Suppressor macrophage treated with lipopolysaccharide for 4 hours (primary cell): Measurements from ENCODE around the gene OR2T10.
"Not testable (repeated sequence)": the region's sequence is repeated elsewhere in the genome, so short reads cannot be mapped to it uniquely, and the experiment has no call there.

Experiments used
- DNase-seq: peaks from one replicate; pipeline ENCODE4 v3.0.0-alpha.2; 2020

Gene OR2T10

GRCh38 chr1:248593226-248593625 is 4.3 kb downstream of the OR2T10 start:
- no peak for DNase-seq

GRCh38 chr1:248592655-248593054 is 4.8 kb downstream of the OR2T10 start:
- DNase-seq, result no peak

DNA sequence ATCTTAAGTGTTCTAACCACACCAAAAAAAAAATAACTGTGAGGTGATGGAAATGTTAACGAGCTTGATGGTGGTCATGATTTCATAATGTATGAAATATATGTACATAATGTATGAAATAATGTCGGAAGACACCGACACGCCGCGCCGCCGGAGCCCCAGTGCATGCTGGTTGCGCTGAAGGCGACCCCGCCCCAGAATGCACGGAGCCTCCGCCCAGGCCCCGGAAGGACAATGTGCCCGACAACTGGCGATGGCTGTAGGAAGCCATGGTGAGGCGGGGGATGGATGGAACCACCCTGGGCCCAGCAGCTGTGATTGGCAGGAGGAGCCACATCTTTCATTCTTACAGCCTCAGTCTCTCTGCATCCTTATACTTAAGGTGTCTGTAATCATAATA is 7.4 kb downstream of the OR2T10 start:
- DNase-seq, result no peak

GRCh38 chr1:248589334-248589733 is 8.2 kb downstream of the OR2T10 start:
- no peak for DNase-seq

- DNase-seq, result peak; percentile 3
Observed at GRCh38 chr1:248585266-248585665, 12.2 kb downstream of the OR2T10 start.

- DNase-seq, result peak; percentile 69
Observed at GRCh38 chr1:248576260-248576980, 21.1 kb downstream of the OR2T10 start.

DNA sequence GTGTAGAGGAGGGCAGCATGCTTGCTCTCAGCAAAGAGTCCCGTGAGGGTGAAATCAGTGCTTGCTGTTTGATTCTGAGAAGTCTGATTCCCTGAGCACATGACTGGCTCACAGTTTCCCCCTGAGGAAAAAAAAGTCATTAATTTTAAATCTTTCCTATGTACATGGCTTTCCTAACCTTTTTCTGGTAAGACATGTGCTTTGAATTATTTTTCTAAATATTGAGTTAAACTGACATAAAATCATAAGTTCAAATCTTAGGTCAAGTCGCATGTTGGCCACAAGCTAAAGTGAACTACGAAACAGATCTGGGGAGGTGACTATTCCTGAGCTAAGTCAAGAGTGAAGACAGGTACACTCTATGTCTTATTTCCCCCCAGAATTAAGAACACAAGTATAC is 22.8 kb downstream of the OR2T10 start, which contains the start of gene OR2T34:
Gene OR2T34 (minus strand): TSS at position 101 of the 400 bp plus-strand sequence. CDS start 0 bp downstream, at position 101.
- DNase-seq, result not testable (repeated sequence)

DNA sequence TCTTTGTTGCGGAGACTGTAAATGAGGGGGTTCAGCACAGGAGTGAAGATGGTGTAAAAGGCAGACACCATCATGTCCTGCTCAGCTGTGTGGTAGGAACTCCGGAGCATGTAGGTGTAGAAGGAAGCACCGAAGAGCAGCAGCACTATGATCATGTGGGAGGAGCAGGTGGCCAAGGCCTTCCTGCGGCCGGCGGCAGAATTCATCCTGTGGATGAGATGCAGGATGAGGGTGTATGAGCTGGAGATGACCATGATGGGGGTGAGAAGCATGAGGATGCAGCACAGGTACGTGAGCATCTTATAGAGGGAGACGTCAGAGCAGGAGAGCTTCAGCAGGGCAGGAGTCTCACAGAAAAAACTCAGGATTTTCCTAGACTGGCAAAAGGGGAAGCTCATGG is 23.6 kb downstream of the OR2T10 start:
- not testable (repeated sequence) for DNase-seq

DNA sequence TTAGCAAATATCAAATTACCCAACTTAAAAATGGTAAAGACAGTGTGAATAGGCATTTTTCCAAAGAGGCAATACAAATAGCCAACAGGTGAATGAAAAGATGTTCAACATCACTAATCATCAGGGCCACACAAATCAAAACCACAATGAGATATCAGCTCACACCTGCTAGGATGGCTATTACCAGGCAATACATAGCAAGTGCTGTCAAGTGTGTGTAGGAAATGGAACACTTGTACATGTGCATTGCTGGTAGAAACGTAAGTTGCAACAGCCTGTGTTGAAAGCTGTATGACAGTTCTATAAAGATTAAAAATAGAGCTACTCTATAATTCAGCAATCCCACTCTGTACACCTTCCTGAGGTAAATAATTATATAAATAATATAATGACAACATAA is 25.5 kb downstream of the OR2T10 start:
- not testable (repeated sequence) for DNase-seq

DNA sequence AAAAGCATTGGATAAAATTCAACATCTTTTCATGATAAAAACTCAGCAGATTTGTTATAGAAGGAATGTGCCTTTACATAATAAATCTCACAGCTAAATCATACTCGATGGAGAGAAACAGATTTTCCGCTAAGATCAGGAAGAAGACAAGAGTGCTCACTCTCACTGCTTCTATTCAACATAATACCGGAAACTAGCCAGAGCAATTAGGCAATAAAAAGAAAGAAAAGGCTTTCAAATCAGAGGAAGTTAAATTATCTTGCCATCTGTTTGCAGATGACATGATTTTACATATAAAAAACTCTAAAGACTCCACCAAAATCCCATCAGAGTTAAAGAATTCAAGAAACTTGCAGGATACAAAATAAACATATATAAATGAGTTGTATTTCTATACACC is 26.7 kb downstream of the OR2T10 start:
- peak; percentile 21 for DNase-seq

DNA sequence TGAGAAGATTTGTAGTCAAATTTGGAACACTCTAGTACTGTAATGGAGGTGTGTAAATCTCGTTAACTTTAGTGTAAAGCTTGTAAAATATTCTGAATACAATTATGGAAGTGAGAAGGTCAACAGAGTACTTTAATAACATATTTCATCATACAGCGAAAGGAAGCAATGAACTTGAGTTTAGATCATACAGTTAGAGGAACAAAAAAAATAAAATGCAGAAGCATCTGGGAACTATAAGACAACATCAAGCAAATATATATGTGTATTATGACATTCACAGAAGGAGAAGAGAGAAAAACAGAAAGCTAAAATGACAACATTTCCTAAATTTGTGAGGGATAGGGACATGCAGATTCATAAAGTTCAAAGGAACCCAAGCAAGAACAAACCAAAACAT is 28.5 kb downstream of the OR2T10 start:
- peak; percentile 71 for DNase-seq

GRCh38 chr1:248565530-248566373 is 31.7 kb downstream of the OR2T10 start:
- not testable (repeated sequence) for DNase-seq

- not testable (repeated sequence) for DNase-seq
Observed at GRCh38 chr1:248562672-248563071, 34.8 kb downstream of the OR2T10 start, which contains the start of gene OR2T29. Gene OR2T29, minus strand, starts transcription at chr1:248562772. Its CDS starts 3,281 bp downstream, at chr1:248559491.

DNA sequence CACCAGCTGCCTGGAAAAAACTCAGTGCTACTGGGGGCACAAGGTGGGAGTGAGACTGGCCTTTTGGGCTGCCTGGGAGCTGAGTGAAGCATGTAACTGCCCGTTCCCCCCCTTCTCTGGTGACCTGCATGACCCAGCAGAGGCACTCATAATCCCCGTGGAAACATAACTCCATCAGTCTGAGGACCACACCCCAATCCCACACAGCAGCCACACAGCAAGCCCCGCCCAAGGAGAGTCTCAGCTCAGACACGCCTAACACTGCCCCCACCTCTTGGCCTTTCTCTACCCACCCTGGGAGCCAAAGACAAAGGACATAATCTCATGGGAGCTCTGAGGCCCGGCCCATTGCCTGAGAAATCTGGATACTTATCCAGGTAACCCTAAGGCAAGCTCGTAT is 46.5 kb downstream of the OR2T10 start:
- not testable (repeated sequence) for DNase-seq

- not testable (repeated sequence) for DNase-seq
Observed at GRCh38 chr1:248547383-248547782, 50.1 kb downstream of the OR2T10 start.
